Breast epithelium (tissue), 4 donors: ENCODE results near the gene ATP2B1. TPM values are rescaled to one million over a fixed set of nuclear protein-coding genes. Genes with fewer than 3 reads are reported as not detected.

Source experiments
- DNase-seq, 2 donors: peaks; one replicate each; pipeline ENCODE4 v3.0.0-alpha.2; 2019; ENCODE audit warnings: low spot score in 2 of 2
- H3K27ac ChIP-seq, 2 donors: fragments of 200-600 bp; sonication (generic) in 1 of 2; one replicate each; pipeline ENCODE4 v1.5.1; 2016 to 2019; ENCODE audit warnings: mild to moderate bottlenecking in 1 of 2
- H3K27me3 ChIP-seq, 2 donors: fragments of 200-600 bp; sonication (generic) in 1 of 2; one replicate each; pipeline versions ENCODE4 v1.5.1 to v1.6.0; 2017 to 2019; ENCODE audit warnings: control low read depth in 1 of 2, mild to moderate bottlenecking in 1 of 2
- H3K36me3 ChIP-seq: fragments of 200-600 bp; one replicate; pipeline ENCODE4 v1.5.1; 2019
- H3K4me1 ChIP-seq, 2 donors: fragments of 200-600 bp; sonication (generic); one replicate each; pipeline ENCODE4 v1.5.1; 2016 to 2019; ENCODE audit warnings: control low read depth in 1 of 2
- H3K4me3 ChIP-seq, 3 donors: fragments of 200-600 bp; sonication (generic); 1 replicate in 2 of 3; 2 replicates in 1 of 3; pipeline ENCODE4 v1.5.1; 2016 to 2019; ENCODE audit warnings: mild to moderate bottlenecking in 3 of 3, moderate library complexity in 2 of 3
- H3K9me3 ChIP-seq, 2 donors: fragments of 200-600 bp; sonication (generic) in 1 of 2; one replicate each; pipeline ENCODE4 v1.5.1; 2016 to 2019; ENCODE audit warnings: control low read depth in 1 of 2
- CTCF ChIP-seq, 3 donors: fragments of 450-650 bp; IDR thresholded peaks; one replicate each; pipeline ENCODE4 v1.5.1; 2016 to 2017; ENCODE audit warnings: antibody characterized with exemption in 3 of 3, mild to moderate bottlenecking in 3 of 3, moderate library complexity in 3 of 3
- POLR2A ChIP-seq: fragments of 450-650 bp; IDR thresholded peaks from one replicate; pipeline ENCODE4 v1.6.1; 2016; ENCODE audit warnings: antibody characterized with exemption, mild to moderate bottlenecking, moderate library complexity
- POLR2AphosphoS5 ChIP-seq, 3 donors: sonication (generic); formaldehyde crosslinking; IDR thresholded peaks; one replicate each; pipeline ENCODE4 v1.6.1; 2017; ENCODE audit warnings: antibody characterized with exemption in 3 of 3
- intact Hi-C: fragments of 100-400 bp; cut with DNase I; formaldehyde crosslinking; loops from one replicate; pipeline ENCODE4 v1.15.1; 2023; ENCODE audit warnings: low total_unique reads
- total RNA-seq, 3 donors: library from RNA; depleted of rRNA; stranded (reverse); fragments of >200 nt; gene quantifications; one replicate each; pipeline ENCODE4 v1.1.0, GENCODE V29; 2016

Gene ATP2B1
- total RNA-seq, 3 donors from 2014 or later, result 40.3 to 76.8 (median 54.6) TPM

GRCh38 chr12:89544681-89545184 lies 163.9 kb downstream of the ATP2B1 start:
- peak; percentile 59 for DNase-seq
- no peak overlapping the region for H3K4me3 ChIP-seq
- no peaks in the 10 kb centered on the region for H3K27me3 ChIP-seq
- H3K36me3 ChIP-seq, result no peaks in the 10 kb centered on the region
- no peak for TF ChIP-seq POLR2A
- no peak for TF ChIP-seq CTCF (IDR thresholded peaks at IDR 0.05)
- TF ChIP-seq POLR2AphosphoS5 (IDR thresholded peaks at IDR 0.05), result no peak
- peak overlapping the region; percentile 2 to 4 for H3K27ac ChIP-seq
- H3K9me3 ChIP-seq, result no peaks in the 10 kb centered on the region
- intact Hi-C loops, result loop anchor here (10.0 kb wide), 1 partner anchor 560 kb away; no protein-coding TSS in a partner anchor
- H3K4me1 ChIP-seq, result no peaks in the 10 kb centered on the region

- H3K27ac ChIP-seq, result no peak overlapping the region
- H3K36me3 ChIP-seq, result no peaks in the 10 kb centered on the region
- no peaks in the 10 kb centered on the region for H3K4me1 ChIP-seq
- no peaks in the 10 kb centered on the region for H3K27me3 ChIP-seq
- H3K9me3 ChIP-seq, result no peaks in the 10 kb centered on the region
- intact Hi-C loops, result loop anchor here (10.0 kb wide), 1 partner anchor 561 kb away; no protein-coding TSS in a partner anchor
- DNase-seq, result no peak
- no peak for TF ChIP-seq POLR2A
- no peak for TF ChIP-seq CTCF (IDR thresholded peaks at IDR 0.05)
- no peak for TF ChIP-seq POLR2AphosphoS5 (IDR thresholded peaks at IDR 0.05)
- no peak overlapping the region for H3K4me3 ChIP-seq
Measured at GRCh38 chr12:89544022-89544421, 164.6 kb downstream of the ATP2B1 start.

DNA sequence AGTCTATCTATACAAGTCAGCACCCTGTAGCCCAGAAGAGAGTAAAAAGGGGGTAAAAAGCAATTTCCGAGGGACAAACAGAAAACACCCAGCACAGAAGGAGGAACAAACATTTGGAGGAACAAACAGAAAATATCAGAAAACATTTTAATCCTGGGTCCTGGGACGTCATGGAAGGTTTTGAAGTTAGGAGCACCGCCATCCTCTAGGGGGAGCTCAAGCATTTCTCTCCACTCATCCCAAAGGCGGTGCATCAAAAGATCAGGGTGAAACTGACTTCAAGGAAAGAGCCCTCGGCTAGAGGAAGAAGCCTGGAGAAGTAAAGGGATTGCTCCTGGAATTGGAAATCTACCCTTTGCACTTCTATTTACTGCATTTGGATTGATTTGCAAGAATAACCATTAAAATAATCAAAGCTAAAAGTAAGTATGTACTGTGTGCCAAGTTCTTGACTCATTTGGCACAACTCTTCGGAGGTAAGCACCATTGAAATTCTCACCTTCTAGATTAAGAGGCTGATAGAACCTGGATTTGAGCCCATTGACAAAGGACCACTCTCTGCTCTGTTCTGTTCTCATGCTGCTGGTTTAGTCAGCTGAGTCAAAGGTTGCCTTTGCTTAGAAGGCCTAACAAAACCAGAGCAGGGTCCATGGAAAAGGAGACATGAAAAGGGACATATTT lies 165.6 kb downstream of the ATP2B1 start:
- TF ChIP-seq CTCF (IDR thresholded peaks at IDR 0.05), result peak; percentile 36 to 90 (median 81)
- TF ChIP-seq POLR2AphosphoS5 (IDR thresholded peaks at IDR 0.05), result no peak
- Histone ChIP-seq H3K27me3 (no peaks in the 10 kb centered on the region), H3K9me3 (no peaks in the 10 kb centered on the region), H3K4me3 (no peak overlapping the region), H3K4me1 (no peaks in the 10 kb centered on the region), H3K36me3 (no peaks in the 10 kb centered on the region), H3K27ac (no peak overlapping the region)
- DNase-seq, result peak in 1 of 2 donors; percentile 59
- intact Hi-C loops, result loop anchor here (10.0 kb wide), 1 partner anchor 562 kb away; no protein-coding TSS in a partner anchor

DNA sequence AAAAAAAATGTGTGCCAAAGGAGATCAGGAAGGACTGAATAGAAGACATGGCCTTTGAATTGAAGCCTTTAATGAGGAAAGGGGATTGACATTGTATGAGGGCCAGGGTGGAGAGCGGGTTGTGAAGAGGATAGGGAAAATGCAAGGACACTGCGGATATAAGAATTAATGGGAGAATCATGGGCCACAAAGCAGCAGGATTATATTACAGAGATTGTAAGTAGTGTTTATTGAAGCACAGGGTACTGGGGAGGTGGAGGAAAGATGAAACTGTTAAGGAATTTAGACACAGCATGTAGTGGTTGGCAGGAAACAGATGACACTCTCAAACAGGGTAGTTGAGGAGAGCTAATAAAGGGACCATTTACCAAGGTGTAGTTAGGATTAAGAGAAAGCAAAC lies 166.4 kb downstream of the ATP2B1 start:
- DNase-seq, result no peak
- Histone ChIP-seq H3K27ac (no peak overlapping the region), H3K27me3 (no peaks in the 10 kb centered on the region), H3K4me1 (no peaks in the 10 kb centered on the region), H3K36me3 (no peaks in the 10 kb centered on the region), H3K4me3 (no peak overlapping the region), H3K9me3 (no peaks in the 10 kb centered on the region)
- intact Hi-C loops, result loop anchor here (10.0 kb wide), 1 partner anchor 563 kb away; no protein-coding TSS in a partner anchor
- TF ChIP-seq POLR2A (no peak), CTCF (IDR thresholded peaks at IDR 0.05) (no peak)

DNA sequence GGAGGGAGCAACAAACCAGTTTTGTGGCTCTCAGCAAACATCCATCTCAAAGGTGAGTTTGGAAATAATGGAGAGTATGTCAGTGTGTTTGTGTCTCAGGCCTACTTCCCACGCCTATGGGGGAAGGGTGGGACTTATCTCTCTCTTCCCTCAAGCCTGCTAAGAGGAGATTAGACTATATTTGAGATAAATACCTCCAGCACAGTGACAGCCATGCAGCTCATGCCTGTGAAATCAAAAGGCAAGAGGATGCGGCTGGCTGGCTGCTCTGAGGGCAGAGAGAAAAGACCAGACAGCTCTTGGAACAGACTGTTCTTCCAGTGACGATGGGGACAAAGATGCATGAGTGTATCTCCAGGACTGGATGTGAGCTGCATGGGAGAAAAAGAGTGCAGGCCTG lies 168.1 kb downstream of the ATP2B1 start:
- Histone ChIP-seq H3K4me1 (no peaks in the 10 kb centered on the region), H3K27ac (no peak overlapping the region), H3K4me3 (no peak overlapping the region), H3K27me3 (no peaks in the 10 kb centered on the region), H3K36me3 (no peaks in the 10 kb centered on the region), H3K9me3 (no peaks in the 10 kb centered on the region)
- no peak for DNase-seq
- intact Hi-C loops, result loop anchor here (10.0 kb wide), 1 partner anchor 564 kb away; no protein-coding TSS in a partner anchor
- TF ChIP-seq CTCF (IDR thresholded peaks at IDR 0.05) (no peak), POLR2A (no peak), POLR2AphosphoS5 (IDR thresholded peaks at IDR 0.05) (no peak)
